Activated CD8-positive, alpha-beta T cell treated with anti-CD3 and anti-CD28 coated beads for 36 hours (primary cell): ENCODE results near the gene AGAP2. TPM values are rescaled to one million over a fixed set of nuclear protein-coding genes. Genes with fewer than 3 reads are reported as not detected.

Source experiments
- ATAC-seq: fragments of 200-7000 bp; cut with Tn5 transposase; one replicate; pipeline ENCODE4 v1.10.0; 2021; ENCODE audit warnings: mild to moderate bottlenecking, moderate library complexity
- CTCF ChIA-PET: fragments of 350-600 bp; sonication (Branson Sonifier 250); formaldehyde crosslinking; loops from one replicate; lab custom pipeline; 2021; ENCODE audit warnings: antibody characterized with exemption; lab: Charles Lee
- POLR2A ChIA-PET: fragments of 350-600 bp; sonication (Branson Sonifier 250); formaldehyde crosslinking; loops from one replicate; lab custom pipeline; 2021; ENCODE audit warnings: antibody characterized with exemption; lab: Charles Lee
- DNase-seq: peaks from one replicate; pipeline ENCODE4 v3.0.0-alpha.2; 2020
- H3K27ac Mint-ChIP-seq: one replicate; pipeline ENCODE4 v1.8.0; 2021; ENCODE audit warnings: mild to moderate bottlenecking, mixed read lengths
- H3K27me3 Mint-ChIP-seq: one replicate; pipeline ENCODE4 v1.8.0; 2021; ENCODE audit warnings: mixed read lengths
- H3K36me3 Mint-ChIP-seq: one replicate; pipeline ENCODE4 v1.8.0; 2021; ENCODE audit warnings: low read depth, mixed read lengths
- H3K4me1 Mint-ChIP-seq: one replicate; pipeline ENCODE4 v1.8.0; 2021; ENCODE audit warnings: low read depth, mixed read lengths
- H3K4me3 Mint-ChIP-seq: one replicate; pipeline ENCODE4 v1.8.0; 2021; ENCODE audit warnings: mild to moderate bottlenecking, moderate library complexity, mixed read lengths
- H3K9me3 Mint-ChIP-seq: one replicate; pipeline ENCODE4 v1.8.0; 2021; ENCODE audit warnings: mixed read lengths
- CTCF ChIP-seq: fragments of 200-600 bp; IDR thresholded peaks from one replicate; pipeline ENCODE4 v1.8.0; 2022; ENCODE audit warnings: antibody characterized with exemption, mild to moderate bottlenecking
- intact Hi-C: fragments of 100-400 bp; cut with micrococcal nuclease; formaldehyde crosslinking; loops from one replicate; pipeline ENCODE4 v1.10.0; 2022
- total RNA-seq, 2 experiments: library from RNA; stranded (reverse); gene quantifications; one replicate each; pipeline ENCODE4 v1.2.3, GENCODE V29; 2021

The AGAP2 gene
- total RNA-seq, 2 experiments from 2014 or later, result 22.4 TPM

- TF ChIP-seq CTCF, result no peak
- Mint-ChIP-seq H3K27me3 (no peaks in the 10 kb centered on the region), H3K4me3 (no peak overlapping the region), H3K27ac (no peak overlapping the region), H3K36me3 (peaks cover 40% of the 10 kb centered on the region), H3K9me3 (peaks cover 8% of the 10 kb centered on the region), H3K4me1 (no peaks in the 10 kb centered on the region)
- no peak for DNase-seq
- ChIA-PET CTCF (no interaction called here), POLR2A (no interaction called here)
- intact Hi-C loops, result no loop called here
- ATAC-seq, result no peak
Observed at GRCh38 chr12:57700317-57700716, 38.2 kb downstream of the AGAP2 start.

GRCh38 chr12:57698414-57698813 lies 40.1 kb downstream of the AGAP2 start:
- Mint-ChIP-seq H3K27ac (no peak overlapping the region), H3K27me3 (no peaks in the 10 kb centered on the region), H3K36me3 (peaks cover 29% of the 10 kb centered on the region), H3K9me3 (peaks cover 4% of the 10 kb centered on the region), H3K4me3 (no peak overlapping the region), H3K4me1 (no peaks in the 10 kb centered on the region)
- ATAC-seq (no peak), DNase-seq (no peak)
- TF ChIP-seq CTCF, result no peak
- intact Hi-C loops, result no loop called here
- ChIA-PET CTCF (no interaction called here), POLR2A (no interaction called here)

GRCh38 chr12:57697076-57697475 lies 41.5 kb downstream of the AGAP2 start:
- H3K4me1 Mint-ChIP-seq, result no peaks in the 10 kb centered on the region
- DNase-seq (no peak), ATAC-seq (no peak)
- no peaks in the 10 kb centered on the region for H3K27me3 Mint-ChIP-seq
- intact Hi-C loops, result no loop called here
- no peak for TF ChIP-seq CTCF
- peaks cover 15% of the 10 kb centered on the region for H3K36me3 Mint-ChIP-seq
- POLR2A ChIA-PET, result no interaction called here
- H3K27ac Mint-ChIP-seq, result no peak overlapping the region
- no peaks in the 10 kb centered on the region for H3K9me3 Mint-ChIP-seq
- CTCF ChIA-PET, result no interaction called here
- no peak overlapping the region for H3K4me3 Mint-ChIP-seq

GRCh38 chr12:57695770-57696432 lies 42.6 kb downstream of the AGAP2 start:
- CTCF ChIA-PET, result no interaction called here
- no peak for DNase-seq
- intact Hi-C loops, result no loop called here
- POLR2A ChIA-PET, result no interaction called here
- no peaks in the 10 kb centered on the region for H3K27me3 Mint-ChIP-seq
- no peak for ATAC-seq
- no peak for TF ChIP-seq CTCF
- no peaks in the 10 kb centered on the region for H3K4me1 Mint-ChIP-seq
- peak overlapping the region; percentile 22 for H3K4me3 Mint-ChIP-seq
- peaks cover 14% of the 10 kb centered on the region for H3K36me3 Mint-ChIP-seq
- H3K9me3 Mint-ChIP-seq, result no peaks in the 10 kb centered on the region
- no peak overlapping the region for H3K27ac Mint-ChIP-seq

GRCh38 chr12:57694459-57695019 lies 44.0 kb downstream of the AGAP2 start:
- POLR2A ChIA-PET, result interaction anchor here (0.7 to 1.4 kb wide), 5 partner anchors 10 to 148 kb away, joined by 3 to 4 read pairs (median 3); partner anchors contain the start of gene DCTN2
- Mint-ChIP-seq H3K27me3 (no peaks in the 10 kb centered on the region), H3K27ac (no peak overlapping the region), H3K4me1 (no peaks in the 10 kb centered on the region), H3K36me3 (peaks cover 14% of the 10 kb centered on the region), H3K4me3 (no peak overlapping the region), H3K9me3 (no peaks in the 10 kb centered on the region)
- DNase-seq, result peak; percentile 38
- ATAC-seq, result no peak
- intact Hi-C loops, result loop anchor here (5.0 kb wide), 2 partner anchors 67 to 112 kb away; no protein-coding TSS in a partner anchor
- TF ChIP-seq CTCF, result no peak
- CTCF ChIA-PET, result interaction anchor here (1.0 to 2.7 kb wide), 7 partner anchors 14 to 236 kb away, joined by 3 to 8 read pairs (median 5); partner anchors contain the start of gene GLI1
